ACC112 (cell line): ENCODE results near the gene HCN2.

Experiments
- H2AFZ ChIP-seq: fragments of 200-600 bp; sonication (generic); one replicate; pipeline ENCODE4 v1.6.0; 2017; ENCODE audit warnings: antibody characterized with exemption, low read length; ENCODE audit not compliant: unreplicated experiment
- H3K27ac ChIP-seq: fragments of 200-600 bp; sonication (generic); 2 replicates; pipeline ENCODE4 v1.5.1; 2014; ENCODE audit warnings: low read depth, mild to moderate bottlenecking, antibody characterized with exemption, low read length, moderate library complexity
- H3K27me3 ChIP-seq: fragments of 200-600 bp; sonication (generic); 2 replicates; pipeline ENCODE4 v1.6.1; 2014; ENCODE audit warnings: mild to moderate bottlenecking, antibody characterized with exemption, low read length, moderate library complexity, mixed read lengths; ENCODE audit not compliant: insufficient read depth
- H3K36me3 ChIP-seq: fragments of 200-600 bp; sonication (generic); 2 replicates; pipeline ENCODE4 v1.6.1; 2016; ENCODE audit warnings: mild to moderate bottlenecking, antibody characterized with exemption, low read length, moderate library complexity, mixed read lengths; ENCODE audit not compliant: insufficient read depth
- H3K4me1 ChIP-seq: fragments of 200-600 bp; sonication (generic); one replicate; pipeline ENCODE4 v1.6.1; 2016; ENCODE audit warnings: low read length, mixed read lengths; ENCODE audit not compliant: insufficient read depth, unreplicated experiment, control insufficient read depth
- H3K4me3 ChIP-seq: fragments of 200-600 bp; sonication (generic); 2 replicates; pipeline ENCODE4 v1.5.1; 2014; ENCODE audit warnings: mild to moderate bottlenecking, low read depth, low read length
- H3K79me2 ChIP-seq: fragments of 200-600 bp; sonication (generic); one replicate; pipeline ENCODE4 v1.6.0; 2016; ENCODE audit warnings: low read length; ENCODE audit not compliant: control insufficient read depth, unreplicated experiment, insufficient read depth

Gene HCN2

GRCh38 chr19:651114-651818, 61.6 kb downstream of the HCN2 start:
- Histone ChIP-seq H3K36me3 (no peaks in the 10 kb centered on the region), H3K27me3 (no peaks in the 10 kb centered on the region), H3K79me2 (peaks cover 42% of the 10 kb centered on the region), H3K27ac (no peak overlapping the region), H3K4me1 (no peaks in the 10 kb centered on the region), H3K4me3 (no peak overlapping the region), H2AFZ (no peak overlapping the region)

- Histone ChIP-seq H3K27me3 (no peaks in the 10 kb centered on the region), H3K4me3 (no peak overlapping the region), H3K79me2 (peaks cover 49% of the 10 kb centered on the region), H3K27ac (no peak overlapping the region), H3K36me3 (no peaks in the 10 kb centered on the region), H2AFZ (no peak overlapping the region), H3K4me1 (no peaks in the 10 kb centered on the region)
These were observed 62.3 kb downstream of the HCN2 start for GRCh38 chr19:651991-652390.

- H3K4me3 ChIP-seq = no peak overlapping the region
- H3K79me2 ChIP-seq = peaks cover 57% of the 10 kb centered on the region
- H3K4me1 ChIP-seq = no peaks in the 10 kb centered on the region
- no peak overlapping the region for H3K27ac ChIP-seq
- H2AFZ ChIP-seq = no peak overlapping the region
- no peaks in the 10 kb centered on the region for H3K27me3 ChIP-seq
- H3K36me3 ChIP-seq = no peaks in the 10 kb centered on the region
These were observed 63.0 kb downstream of the HCN2 start for GRCh38 chr19:652467-653389.

- no peaks in the 10 kb centered on the region for H3K36me3 ChIP-seq
- H3K4me1 ChIP-seq = no peaks in the 10 kb centered on the region
- peaks cover 64% of the 10 kb centered on the region for H3K79me2 ChIP-seq
- no peaks in the 10 kb centered on the region for H3K27me3 ChIP-seq
- no peak overlapping the region for H2AFZ ChIP-seq
- no peak overlapping the region for H3K4me3 ChIP-seq
- H3K27ac ChIP-seq = no peak overlapping the region
These were observed 63.7 kb downstream of the HCN2 start for GRCh38 chr19:653425-653824.

DNA sequence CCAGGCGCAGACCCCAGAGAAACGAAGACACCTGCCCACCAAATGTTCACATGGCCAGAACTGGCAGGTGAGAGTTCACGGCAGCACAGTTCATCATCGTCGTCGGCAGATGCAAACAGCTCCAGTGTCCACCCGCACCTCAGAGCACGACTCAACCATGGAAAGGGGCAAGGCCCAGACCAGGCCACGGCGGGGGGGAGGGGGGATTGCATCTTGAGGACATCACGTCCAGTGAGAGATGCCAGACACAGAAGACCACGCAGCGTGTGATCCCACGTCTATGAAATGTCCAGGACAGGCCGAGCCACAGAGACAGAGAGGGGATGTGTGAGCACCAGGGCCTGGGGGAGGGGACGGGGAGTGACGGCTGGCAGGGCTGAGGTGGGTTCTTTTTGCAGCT, 66.0 kb downstream of the HCN2 start:
- no peak overlapping the region for H3K4me3 ChIP-seq
- no peak overlapping the region for H3K27ac ChIP-seq
- no peaks in the 10 kb centered on the region for H3K36me3 ChIP-seq
- H2AFZ ChIP-seq = no peak overlapping the region
- peaks cover 86% of the 10 kb centered on the region for H3K79me2 ChIP-seq
- H3K27me3 ChIP-seq = no peaks in the 10 kb centered on the region
- H3K4me1 ChIP-seq = peaks cover 2% of the 10 kb centered on the region

DNA sequence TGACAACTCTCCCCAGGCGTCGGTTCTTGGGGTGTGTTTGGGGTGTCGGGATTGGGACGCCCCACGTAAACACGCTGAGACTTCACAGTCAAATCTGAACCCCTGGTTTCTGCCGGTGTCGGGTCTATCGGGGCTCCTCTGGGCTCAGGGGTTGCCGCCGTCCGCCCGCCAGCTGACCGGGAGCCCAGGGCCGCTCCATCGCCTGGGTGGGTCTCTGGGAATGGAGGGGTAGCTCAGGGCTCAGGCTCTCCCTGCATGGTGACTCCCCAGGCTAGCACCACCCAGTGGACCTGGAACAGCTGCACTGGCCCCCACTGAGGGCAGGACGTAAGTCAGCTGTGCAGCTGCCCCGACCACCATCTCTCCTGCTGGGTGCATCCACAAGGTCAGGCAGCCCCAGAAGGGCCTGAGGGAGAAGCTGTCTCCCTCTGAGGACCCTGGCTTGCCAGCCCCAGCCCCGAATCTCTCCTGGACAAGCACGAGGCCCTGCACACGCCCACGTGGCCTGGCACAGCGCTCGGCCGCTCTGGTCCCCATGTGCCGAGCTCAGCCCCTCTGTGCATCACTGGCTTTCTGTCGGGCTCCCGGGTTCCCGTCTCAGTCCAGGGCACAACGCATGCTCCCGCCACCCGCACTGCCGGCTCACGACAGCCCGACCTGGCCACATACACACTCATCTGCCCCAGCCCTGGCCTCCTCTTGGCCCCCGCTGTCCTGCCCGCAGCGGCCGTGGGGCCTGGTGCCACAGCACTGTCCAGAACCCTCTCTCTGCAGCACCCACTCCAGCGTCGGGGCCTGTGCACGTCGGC, 67.3 kb downstream of the HCN2 start:
- no peak overlapping the region for H2AFZ ChIP-seq
- peaks cover 93% of the 10 kb centered on the region for H3K79me2 ChIP-seq
- H3K27ac ChIP-seq = no peak overlapping the region
- H3K4me1 ChIP-seq = peaks cover 8% of the 10 kb centered on the region
- no peaks in the 10 kb centered on the region for H3K27me3 ChIP-seq
- H3K36me3 ChIP-seq = no peaks in the 10 kb centered on the region
- no peak overlapping the region for H3K4me3 ChIP-seq

- H3K4me3 ChIP-seq = no peak overlapping the region
- no peak overlapping the region for H3K27ac ChIP-seq
- H3K4me1 ChIP-seq = peaks cover 8% of the 10 kb centered on the region
- H3K79me2 ChIP-seq = peaks cover 94% of the 10 kb centered on the region
- H2AFZ ChIP-seq = no peak overlapping the region
- H3K36me3 ChIP-seq = no peaks in the 10 kb centered on the region
- no peaks in the 10 kb centered on the region for H3K27me3 ChIP-seq
These were observed 67.9 kb downstream of the HCN2 start for GRCh38 chr19:657611-658010.

- peaks cover 92% of the 10 kb centered on the region for H3K79me2 ChIP-seq
- no peaks in the 10 kb centered on the region for H3K27me3 ChIP-seq
- H3K36me3 ChIP-seq = no peaks in the 10 kb centered on the region
- H3K4me1 ChIP-seq = peaks cover 8% of the 10 kb centered on the region
- no peak overlapping the region for H3K27ac ChIP-seq
- H3K4me3 ChIP-seq = no peak overlapping the region
- no peak overlapping the region for H2AFZ ChIP-seq
These were observed 68.6 kb downstream of the HCN2 start for GRCh38 chr19:658059-658839.

GRCh38 chr19:658916-659839, 69.5 kb downstream of the HCN2 start:
- Histone ChIP-seq H3K4me3 (no peak overlapping the region), H3K36me3 (no peaks in the 10 kb centered on the region), H3K27me3 (no peaks in the 10 kb centered on the region), H3K27ac (no peak overlapping the region), H3K79me2 (peaks cover 83% of the 10 kb centered on the region), H3K4me1 (peaks cover 8% of the 10 kb centered on the region), H2AFZ (no peak overlapping the region)
